GM19438 (cell line): Measurements from ENCODE around the gene PPTC7.
"Not testable (repeated sequence)": the region's sequence is repeated elsewhere in the genome, so short reads cannot be mapped to it uniquely, and the experiment has no call there.

Experiments used
- ATAC-seq: cut with Tn5 transposase; IDR thresholded peaks from one replicate; pipeline ENCODE4 v1.9.1; 2021; ENCODE audit warnings: low read depth; ENCODE audit not compliant: unreplicated experiment

PPTC7 gene, protein sequence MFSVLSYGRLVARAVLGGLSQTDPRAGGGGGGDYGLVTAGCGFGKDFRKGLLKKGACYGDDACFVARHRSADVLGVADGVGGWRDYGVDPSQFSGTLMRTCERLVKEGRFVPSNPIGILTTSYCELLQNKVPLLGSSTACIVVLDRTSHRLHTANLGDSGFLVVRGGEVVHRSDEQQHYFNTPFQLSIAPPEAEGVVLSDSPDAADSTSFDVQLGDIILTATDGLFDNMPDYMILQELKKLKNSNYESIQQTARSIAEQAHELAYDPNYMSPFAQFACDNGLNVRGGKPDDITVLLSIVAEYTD

DNA sequence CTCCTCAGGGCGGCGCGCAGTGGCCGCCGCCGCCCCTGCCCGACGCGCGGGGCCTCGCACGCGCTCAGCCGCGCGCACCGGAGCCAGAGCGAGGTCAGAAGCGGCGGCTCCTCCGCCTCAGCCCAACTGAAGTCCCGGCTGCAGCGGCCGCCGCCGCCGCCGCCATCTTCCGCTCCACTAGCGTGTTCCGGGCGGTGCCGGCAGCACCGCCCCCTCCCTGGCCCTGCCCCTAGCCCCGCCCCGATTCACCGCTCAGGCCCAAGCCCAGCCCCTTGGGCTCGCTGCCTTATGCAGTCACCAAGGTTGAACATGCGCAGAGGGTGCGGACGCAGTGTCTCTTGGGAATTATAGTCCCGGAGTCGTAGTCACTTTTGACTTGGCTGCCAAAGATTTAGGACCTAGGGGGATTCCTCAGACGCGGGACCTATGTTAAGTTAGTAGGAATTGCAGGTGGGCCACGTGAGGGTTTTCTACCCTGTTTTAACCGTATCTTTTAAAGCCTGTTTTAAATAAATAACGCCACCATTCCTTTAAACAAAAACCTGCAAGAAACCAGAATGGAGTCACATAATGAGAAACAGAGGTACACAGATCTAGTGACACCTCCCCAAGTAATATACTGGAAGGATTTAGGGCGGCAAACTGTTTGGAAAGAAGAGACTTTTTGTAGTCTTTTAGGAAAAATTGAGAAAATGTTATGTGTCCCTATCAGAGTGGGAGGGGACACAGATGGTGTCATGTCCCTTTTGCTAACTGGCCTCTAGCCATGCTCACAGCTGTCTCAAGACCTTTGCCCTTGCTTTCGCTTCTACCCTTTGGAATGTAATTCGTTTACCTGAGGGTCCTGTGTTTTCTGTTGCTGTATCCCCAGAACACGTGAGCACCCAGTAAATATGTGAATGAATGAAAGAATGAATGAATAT, at the start of gene PPTC7:
PPTC7 (minus strand) TSS at position 182 of the 923 bp plus-strand sequence. CDS start 287 bp downstream, outside the sequence.
- ATAC-seq: peak; percentile 72

DNA sequence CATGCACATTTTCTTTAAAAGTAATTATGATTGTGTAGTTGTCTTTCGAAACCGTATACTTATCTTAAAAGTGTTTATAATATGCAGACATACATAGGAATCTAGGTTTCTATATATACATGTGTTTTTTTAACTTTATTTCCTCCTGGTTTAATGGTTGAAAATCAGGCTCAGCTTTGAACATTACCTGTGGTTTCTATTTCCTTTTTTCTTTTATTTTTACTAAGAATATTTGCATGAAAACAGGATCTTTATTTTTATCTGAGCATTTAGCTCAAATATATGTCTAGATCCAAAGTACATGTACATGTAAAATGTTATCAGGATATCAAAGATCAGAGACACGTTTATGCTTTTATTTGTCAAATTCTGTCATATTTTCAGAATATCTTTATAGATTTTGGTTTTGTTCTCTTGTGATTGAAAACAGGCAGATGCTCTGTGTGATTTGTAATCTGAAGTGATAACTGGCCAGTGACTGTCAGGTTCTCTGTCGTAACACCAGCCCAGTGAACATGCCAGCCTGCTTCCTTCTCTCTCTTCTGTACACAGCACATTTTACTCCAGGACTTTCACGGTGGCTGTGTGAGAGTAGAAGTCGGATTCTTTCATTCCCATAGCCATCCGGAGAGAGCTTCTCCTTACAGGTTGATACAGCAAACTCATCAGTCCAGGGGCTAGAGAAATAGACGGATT, 44.5 kb upstream of the PPTC7 start:
- no peak for ATAC-seq

DNA sequence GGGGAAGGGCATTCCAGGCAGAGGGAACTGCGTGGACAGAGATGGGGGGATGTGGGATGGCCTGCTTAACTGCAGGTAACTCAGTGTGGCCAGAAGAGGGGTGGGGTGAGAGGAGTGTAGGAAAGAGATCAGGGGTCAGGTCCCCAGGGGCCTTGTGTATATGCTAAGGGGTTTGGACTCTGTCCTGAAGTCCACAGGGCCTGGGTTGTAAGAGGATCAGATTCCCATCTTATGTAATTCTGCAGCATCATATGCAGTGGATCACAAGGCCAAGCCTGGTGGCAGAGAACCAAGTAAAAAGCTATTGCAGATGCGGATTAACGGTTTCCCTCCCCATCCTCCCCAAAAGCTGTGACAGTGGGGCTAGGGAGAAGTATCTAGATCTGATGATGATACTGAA, 39.5 kb upstream of the PPTC7 start:
- no peak for ATAC-seq

DNA sequence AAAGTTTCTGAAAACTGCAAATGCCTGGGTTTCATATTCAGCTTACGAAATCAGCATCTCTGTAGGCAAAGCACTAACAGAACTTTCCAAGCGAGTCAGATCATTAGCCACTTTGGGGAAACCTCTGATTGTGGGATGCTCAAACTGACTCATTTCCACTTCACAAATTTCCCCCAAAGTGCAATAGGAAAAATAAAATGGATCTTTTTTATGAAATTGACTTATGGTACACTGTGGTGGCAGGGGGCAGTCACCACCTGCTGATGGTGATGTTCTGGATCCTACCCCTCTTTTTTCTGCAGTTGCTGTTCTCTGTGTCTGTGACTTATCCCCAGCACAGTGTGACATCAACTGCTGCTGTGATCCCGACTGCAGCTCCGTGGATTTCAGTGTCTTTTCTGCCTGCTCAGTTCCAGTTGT, 36.4 kb upstream of the PPTC7 start:
- peak; percentile 63 for ATAC-seq

DNA sequence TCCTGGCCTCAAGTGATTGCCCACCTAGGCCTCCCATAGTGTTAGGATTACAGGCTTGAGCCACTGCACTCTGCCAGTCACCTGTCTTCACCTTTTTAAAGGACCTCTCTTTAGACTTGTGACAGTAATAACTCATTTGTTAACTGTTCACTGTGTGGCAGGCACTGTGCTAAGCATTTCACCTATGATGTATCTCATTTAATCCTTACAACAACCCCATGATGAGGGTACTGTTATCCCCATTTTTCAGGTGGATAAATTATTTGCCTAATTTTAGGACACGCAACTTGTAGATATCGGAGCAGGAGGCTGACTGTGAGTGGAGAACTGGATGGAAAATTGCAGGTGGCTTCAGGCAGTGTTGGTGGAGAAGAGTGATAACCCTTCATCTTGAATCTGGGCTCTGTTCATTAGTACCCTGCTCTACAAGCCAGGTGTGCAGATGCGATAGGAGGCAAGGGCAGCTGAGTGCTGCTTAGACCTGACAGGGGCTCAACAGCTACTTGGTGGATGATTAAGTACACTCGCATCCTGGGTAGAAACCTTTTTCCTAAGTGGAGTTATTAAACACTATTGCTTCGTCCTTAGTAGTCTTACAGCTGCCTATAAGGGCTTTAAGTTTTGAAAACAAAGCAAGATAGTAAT, 33.5 kb upstream of the PPTC7 start:
- ATAC-seq: no peak

DNA sequence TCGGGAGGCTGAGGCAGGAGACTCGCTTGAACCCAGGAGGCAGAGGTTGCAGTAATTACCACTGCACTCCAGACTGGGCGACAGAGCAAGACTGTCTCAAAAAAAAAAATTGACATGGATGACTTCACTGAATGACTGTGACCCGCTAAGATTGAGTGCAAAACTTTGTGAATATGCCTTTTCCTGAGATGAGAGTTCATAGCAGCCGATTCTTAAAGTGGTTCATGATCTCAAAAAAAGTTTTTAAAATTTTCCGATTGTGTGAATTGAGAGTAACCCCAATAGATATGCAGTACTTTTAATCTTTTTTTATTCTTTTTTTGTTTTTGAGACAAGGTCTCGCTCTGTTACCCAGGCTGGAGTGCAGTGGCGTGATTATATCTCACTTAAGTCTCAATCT, 32.1 kb upstream of the PPTC7 start:
- ATAC-seq: no peak

DNA sequence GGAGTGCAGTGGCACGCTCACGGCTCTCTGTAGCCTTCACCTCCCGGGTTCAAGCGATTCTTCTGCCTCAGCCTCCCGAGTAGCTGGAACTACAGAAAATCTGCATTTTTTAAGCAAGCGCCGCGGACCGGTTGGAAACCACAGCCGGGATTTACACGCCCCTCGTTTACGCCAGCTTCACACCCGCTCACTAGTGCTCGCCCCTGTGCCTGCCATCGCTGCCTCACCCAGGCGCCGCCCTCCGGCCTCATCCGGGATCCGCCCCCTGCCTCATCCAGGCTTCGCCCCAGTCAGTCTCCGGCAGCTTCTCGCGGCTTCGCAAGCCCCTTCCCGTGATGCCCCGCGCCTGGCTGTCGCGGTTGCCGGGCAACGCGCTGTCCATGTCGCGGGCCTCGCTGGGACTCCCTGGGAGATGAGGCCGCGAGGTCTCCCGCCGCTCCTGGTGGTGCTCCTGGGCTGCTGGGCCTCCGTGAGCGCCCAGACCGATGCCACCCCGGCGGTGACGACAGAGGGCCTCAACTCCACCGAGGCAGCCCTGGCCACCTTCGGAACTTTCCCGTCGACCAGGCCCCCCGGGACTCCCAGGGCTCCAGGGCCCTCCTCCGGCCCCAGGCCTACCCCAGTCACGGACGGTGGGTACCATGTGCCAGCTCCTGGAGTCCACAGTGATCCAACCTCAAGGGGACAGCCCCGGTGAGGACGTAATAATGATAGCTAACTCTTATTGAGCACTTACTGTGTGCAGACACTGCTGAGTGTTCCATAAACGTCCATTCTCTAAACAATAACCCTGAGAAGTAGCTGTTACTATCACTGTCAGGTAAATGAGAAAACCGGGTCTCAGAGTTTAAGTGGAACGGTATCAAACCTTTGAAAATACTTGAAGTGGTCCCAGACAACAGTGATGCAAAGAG, 30.9 kb upstream of the PPTC7 start, which contains the start of gene TCTN1:
TCTN1 (plus strand) TSS at position 359 of the 914 bp plus-strand sequence; CDS start at position 413, 54 bp downstream.
- ATAC-seq: peak; percentile 83

DNA sequence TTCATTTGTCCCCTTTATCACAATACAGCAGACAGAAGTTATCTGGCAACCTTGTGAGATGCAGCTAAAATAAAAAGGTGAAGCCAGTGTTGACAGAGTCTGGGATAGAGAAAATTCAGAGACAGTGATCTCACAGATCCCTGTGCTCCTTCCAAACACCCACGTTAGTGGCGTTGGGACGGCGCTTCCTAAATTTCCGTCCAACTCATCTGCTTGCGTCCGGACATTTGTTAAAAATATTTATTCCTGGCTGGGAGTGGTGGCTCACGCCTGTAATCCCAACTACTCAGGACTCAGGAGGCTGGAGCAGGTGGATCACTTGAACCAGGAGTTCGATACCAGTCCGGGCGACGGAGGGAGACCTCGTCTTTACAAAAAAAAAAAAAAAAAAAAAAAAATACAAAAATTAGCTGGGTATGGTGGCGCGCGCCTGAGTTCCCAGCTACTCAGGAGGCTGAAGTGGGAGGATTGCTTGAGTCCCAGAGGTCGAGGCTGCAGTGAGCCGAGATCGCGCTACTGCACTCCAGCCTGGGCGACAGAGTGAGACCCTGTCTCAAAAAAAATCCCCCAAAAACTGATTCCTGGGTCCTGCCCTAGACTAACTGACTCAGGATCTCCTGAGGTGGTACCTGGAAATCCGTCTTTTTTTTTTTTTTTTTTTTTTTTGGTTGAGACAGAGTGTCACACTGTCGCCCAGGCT, 30.1 kb upstream of the PPTC7 start:
- ATAC-seq: no peak

DNA sequence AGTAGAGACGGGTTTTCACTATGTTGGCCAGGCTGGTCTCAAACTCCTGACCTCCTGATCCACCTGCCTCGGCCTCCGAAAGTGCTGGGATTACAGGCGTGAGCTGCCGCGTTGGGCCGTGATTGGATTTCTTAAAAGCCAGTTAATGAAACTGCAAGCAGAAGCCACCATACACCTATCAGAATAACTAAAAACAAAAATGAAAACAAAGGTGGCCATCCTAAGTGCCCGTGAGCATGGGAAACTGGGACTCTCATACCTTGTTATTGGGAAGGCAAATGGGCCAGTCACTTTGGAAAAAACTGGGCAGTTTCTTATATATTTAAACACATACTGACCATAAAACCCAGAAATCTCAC, 23.1 kb upstream of the PPTC7 start:
- ATAC-seq: no peak

DNA sequence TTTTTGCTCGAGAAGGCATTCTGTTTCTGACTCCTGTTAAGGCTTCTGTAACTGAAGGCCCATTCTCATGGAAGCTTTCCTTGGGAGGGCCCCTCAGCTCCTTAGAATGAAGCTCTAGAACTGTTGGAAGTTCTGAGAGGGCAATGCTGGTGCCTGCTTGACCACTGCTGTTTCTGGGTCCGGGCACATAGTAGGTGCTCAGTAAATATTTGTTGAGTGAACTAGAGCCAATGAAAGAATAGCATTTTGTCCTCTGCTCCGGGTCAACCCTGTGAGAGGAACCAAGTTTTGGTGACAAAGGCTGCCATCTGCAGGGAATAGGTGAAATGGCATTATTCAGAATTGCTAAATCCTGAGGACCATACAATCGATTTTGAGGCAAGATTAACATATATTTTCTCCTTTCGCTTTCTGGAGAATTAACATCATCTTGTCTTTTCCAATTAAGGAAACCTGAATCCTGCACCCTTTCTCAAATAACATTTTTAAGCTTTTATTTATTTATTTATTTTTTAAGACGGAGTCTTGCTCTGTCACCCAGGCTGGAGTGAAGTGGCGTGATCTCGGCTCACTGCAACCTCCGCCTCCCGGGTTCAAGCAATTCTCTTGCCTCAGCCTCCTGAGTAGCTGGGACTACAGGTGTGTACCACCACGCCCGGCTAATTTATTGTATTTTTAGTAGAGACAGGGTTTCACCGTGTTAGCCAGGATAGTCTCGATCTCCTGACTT, 19.1 kb upstream of the PPTC7 start:
- ATAC-seq: not testable (repeated sequence)

DNA sequence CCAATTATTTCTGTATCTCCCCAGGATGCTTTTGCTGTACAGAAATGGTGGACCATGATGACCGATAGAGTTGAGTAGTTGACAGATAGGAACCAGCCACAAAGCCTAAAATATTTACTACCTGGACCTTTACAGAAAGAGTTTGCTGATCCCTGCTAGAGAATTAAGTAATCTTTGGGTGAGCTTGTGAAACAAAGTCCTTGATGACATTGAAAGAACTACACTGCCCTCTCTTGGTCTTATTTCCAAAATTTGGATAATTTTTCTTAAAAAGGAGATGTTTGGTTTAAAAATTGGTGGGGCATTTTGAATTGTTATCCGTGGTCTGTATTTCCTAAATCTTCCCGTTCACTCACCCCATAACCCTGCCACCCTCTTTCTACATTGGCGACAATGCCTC, 17.1 kb upstream of the PPTC7 start:
- no peak for ATAC-seq

DNA sequence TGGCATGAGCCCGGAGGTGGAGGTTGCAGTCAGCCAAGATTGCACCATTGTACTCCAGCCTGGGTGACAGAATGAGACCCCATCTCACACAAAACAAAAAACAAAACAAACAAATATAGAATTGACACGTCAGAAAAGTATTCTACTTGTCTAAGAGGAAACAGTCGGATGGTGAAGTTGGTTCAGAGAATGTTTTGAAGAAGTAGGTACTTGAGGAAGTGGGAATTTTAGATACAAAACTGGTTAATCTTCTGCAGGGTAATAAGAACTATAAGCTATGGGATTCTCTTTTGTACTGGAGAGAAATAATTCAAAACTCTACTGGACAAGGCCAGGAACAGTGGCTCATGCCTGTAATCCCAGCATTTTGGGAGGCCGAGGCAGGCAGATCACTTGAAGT, 16.2 kb upstream of the PPTC7 start:
- ATAC-seq: no peak

DNA sequence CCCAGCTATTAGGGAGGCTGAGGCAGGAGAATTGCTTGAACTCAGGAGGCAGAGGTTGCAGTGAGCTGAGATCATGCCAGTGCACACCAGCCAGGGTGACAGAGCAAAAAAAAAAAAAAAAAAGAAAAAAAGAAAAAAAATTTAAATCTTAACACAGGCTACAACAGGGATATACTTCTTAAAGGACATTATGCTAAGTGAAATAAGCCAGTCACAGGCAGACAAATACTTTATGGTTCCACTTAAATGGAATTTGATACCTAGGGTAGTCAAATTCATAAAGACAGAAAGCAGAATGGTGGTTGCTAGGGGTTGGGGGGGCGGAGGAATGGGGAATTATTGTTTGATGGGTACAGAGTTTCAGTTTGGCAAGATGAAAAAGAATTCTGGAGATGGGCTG, 14.8 kb upstream of the PPTC7 start:
- ATAC-seq: no peak

DNA sequence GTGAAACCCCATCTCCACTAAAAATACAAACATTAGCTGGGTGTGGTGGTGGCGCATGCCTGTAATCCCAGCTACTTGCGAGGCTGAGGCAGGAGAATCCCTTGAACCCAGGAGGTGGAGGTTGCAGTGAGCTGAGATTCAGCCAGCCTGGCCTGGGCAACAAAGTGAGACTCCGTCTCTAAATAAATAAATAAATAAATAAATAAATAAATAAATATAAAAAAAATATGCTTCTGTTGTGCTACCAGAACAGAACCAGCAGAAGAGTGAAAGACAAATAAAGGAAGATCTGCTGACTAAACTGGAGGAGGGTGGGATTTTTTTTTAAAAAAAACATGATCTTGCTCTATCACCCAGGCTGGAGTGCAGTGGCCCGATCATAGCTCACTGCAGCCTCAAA, 9.8 kb upstream of the PPTC7 start:
- not testable (repeated sequence) for ATAC-seq

DNA sequence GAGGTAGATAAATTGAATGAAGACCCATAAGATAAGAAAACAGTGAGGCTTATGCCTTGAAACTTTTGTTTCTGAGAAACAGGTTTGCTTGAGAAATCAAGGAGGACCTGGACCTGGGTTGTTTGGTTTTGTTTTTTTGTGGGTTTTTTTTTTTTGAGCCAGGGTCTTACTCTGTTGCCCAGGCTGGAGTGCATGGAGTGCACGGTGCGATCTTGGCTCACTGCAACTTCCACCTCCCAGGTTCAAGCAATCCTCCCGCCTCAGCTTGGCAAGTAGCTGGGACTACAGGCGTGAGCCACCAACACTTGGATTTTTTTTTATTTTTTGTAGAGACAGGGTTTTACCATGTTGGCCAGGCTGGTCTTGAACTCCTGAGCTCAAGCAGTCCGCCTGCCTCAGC, 9.0 kb upstream of the PPTC7 start:
- no peak for ATAC-seq

DNA sequence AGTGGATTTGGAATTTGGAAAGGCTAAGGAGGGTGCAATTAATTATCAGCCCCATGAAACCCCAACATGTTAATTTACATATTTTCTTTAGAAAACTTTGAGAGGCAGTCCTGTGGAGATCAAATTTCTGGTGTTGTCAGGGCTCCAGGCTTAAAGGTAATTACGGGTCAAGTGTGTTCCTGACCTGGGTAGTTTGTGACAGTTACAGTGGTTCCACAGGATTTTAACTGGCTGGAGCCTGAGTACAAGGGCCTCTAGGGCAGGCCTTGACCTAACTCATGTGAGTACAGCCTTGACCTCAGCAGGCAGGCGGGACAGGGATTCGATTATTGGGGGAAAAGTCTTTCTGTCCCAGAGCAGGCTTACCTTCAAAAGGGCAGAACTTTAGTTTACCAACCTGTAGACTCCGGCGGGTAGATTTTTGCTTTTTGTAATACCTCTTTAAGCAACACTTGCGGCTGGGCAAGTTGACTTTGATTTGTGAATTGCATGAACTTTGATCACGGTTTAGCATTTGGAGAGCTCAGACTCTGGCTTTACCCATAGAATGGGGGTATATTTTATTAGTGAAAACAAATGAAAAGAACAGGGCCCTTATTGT, 8.4 kb upstream of the PPTC7 start:
- no peak for ATAC-seq

DNA sequence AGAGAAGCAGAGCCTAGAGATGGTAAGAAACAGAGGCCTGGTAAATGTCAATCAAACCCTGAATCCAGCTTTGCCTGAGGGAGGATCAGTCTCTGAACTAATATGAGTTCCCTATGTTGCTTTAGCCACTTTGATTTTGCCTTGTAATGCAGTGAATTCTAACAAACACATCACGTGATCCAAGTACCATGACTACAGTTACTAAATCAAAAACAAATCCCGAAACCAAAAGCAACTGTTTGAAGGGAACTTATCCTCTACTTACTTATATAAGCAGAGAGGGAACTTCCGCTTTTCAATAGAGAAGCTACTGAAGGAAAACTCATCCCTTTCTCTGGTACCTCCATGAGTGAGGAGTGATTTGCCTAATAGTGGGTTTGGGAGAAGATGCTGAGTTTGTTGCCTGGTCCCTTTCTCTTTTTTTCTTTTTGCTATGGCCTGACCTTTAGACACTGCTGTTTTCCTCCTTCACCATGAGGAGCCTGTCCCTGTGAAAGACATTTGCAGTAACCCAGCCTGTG, 7.7 kb upstream of the PPTC7 start:
- peak; percentile 72 for ATAC-seq

DNA sequence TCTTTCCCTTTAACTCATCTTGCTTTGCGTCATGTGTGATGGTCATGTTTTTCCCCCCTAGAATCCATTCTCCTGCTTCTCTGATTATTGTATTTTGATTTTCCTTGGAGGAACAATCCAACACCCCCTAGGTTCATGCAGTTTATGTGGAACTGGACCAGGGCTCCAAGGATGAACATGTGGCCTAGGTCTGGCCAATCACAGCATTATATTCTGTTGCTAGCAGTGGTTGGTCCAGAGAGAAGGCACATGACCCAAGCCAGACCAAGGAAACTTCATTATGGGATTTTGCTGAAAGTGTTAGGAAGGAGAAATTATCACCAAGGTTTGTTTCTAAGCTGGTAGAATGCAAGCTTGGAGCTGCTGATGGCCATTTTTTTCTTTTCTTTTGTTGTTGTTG, 6.9 kb upstream of the PPTC7 start:
- no peak for ATAC-seq
